GM12892 (cell line): ENCODE measurements around the gene PTPRU.

Experiments
- POLR2A ChIP-seq: IDR thresholded peaks from 2 replicates; pipeline ENCODE4 v1.6.1; 2011; ENCODE audit warnings: low read depth, low read length, control low read depth
- POLR2AphosphoS5 ChIP-seq: IDR thresholded peaks from 2 replicates; pipeline ENCODE4 v1.6.1; 2011; ENCODE audit warnings: low read depth, low read length, control low read depth

- TF ChIP-seq POLR2AphosphoS5 (no peak), POLR2A (no peak)
These were observed 96.7 kb downstream of the PTPRU start for GRCh38 chr1:29333008-29333407.
